NCI-H1417 treated with DMSO at 0.1 percent for 48 hours (cell line): ENCODE measurements around the gene TEX11.
"Not testable (repeated sequence)": the region's sequence is repeated elsewhere in the genome, so short reads cannot be mapped to it uniquely, and the experiment has no call there.

Experiments used
- DNase-seq: peaks from one replicate; lab custom pipeline; 2025; lab: John Stamatoyannopoulos, UW

Gene TEX11

GRCh38 chrX:70755850-70756249 is 152.7 kb downstream of the TEX11 start:
- no peak for DNase-seq

- DNase-seq = no peak
These were observed 154.2 kb downstream of the TEX11 start for GRCh38 chrX:70754169-70754848.

GRCh38 chrX:70733774-70734173 is 174.7 kb downstream of the TEX11 start:
- not testable (repeated sequence) for DNase-seq

GRCh38 chrX:70727961-70728360 is 180.6 kb downstream of the TEX11 start:
- not testable (repeated sequence) for DNase-seq

- DNase-seq = no peak
These were observed 187.8 kb downstream of the TEX11 start for GRCh38 chrX:70720721-70721120.

- DNase-seq = not testable (repeated sequence)
These were observed 197.2 kb downstream of the TEX11 start for GRCh38 chrX:70711336-70711735.

GRCh38 chrX:70694339-70695122 is 214.0 kb downstream of the TEX11 start:
- no peak for DNase-seq

- not testable (repeated sequence) for DNase-seq
These were observed 229.1 kb downstream of the TEX11 start for GRCh38 chrX:70679455-70679854.

- no peak for DNase-seq
These were observed 233.2 kb downstream of the TEX11 start for GRCh38 chrX:70675284-70675683.

GRCh38 chrX:70672326-70672725 is 236.2 kb downstream of the TEX11 start:
- no peak for DNase-seq

GRCh38 chrX:70669120-70669519 is 239.4 kb downstream of the TEX11 start:
- no peak for DNase-seq

- no peak for DNase-seq
These were observed 243.8 kb downstream of the TEX11 start for GRCh38 chrX:70664726-70665125.

- not testable (repeated sequence) for DNase-seq
These were observed 247.4 kb downstream of the TEX11 start for GRCh38 chrX:70661124-70661523.

GRCh38 chrX:70657546-70657945 is 251.0 kb downstream of the TEX11 start:
- not testable (repeated sequence) for DNase-seq

GRCh38 chrX:70656304-70656703 is 252.2 kb downstream of the TEX11 start:
- no peak for DNase-seq

- not testable (repeated sequence) for DNase-seq
These were observed 260.6 kb downstream of the TEX11 start for GRCh38 chrX:70647910-70648309.

GRCh38 chrX:70636218-70636617 is 272.3 kb downstream of the TEX11 start:
- DNase-seq = no peak

GRCh38 chrX:70635669-70636068 is 272.8 kb downstream of the TEX11 start:
- no peak for DNase-seq

- DNase-seq = no peak
These were observed 273.3 kb downstream of the TEX11 start for GRCh38 chrX:70635227-70635626.

GRCh38 chrX:70621743-70622142 is 286.8 kb downstream of the TEX11 start:
- no peak for DNase-seq

GRCh38 chrX:70618467-70618866 is 290.0 kb downstream of the TEX11 start:
- no peak for DNase-seq

GRCh38 chrX:70613295-70613694 is 295.2 kb downstream of the TEX11 start:
- DNase-seq = no peak

GRCh38 chrX:70605352-70605751 is 303.2 kb downstream of the TEX11 start:
- no peak for DNase-seq
